Measurements from ENCODE around the gene ZNF280B.
"Not testable (repeated sequence)": the region's sequence is repeated elsewhere in the genome, so short reads cannot be mapped to it uniquely, and the experiment has no call there.

ZNF280B gene

DNA sequence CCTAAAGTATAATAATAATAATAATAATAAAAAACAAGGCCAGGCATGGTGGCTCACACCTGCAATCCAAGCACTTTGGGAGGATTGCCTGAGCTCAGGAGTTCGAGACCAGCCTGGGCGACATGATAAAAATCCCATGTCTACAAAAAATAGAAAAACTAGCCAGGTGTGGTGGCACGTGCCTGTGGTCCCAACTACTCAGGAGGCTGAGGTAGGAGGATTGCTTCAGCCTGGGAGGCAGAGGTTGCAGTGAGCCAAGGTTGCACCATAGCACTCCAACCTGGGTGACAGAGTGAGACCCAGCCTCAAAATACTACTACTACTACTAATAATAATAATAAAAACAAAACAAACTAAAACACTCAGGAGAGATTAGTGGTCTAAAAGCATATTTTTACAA lies 27.1 kb upstream of the ZNF280B start:
- DNase-seq (ENCODE audit: low read depth), result no peak

DNA sequence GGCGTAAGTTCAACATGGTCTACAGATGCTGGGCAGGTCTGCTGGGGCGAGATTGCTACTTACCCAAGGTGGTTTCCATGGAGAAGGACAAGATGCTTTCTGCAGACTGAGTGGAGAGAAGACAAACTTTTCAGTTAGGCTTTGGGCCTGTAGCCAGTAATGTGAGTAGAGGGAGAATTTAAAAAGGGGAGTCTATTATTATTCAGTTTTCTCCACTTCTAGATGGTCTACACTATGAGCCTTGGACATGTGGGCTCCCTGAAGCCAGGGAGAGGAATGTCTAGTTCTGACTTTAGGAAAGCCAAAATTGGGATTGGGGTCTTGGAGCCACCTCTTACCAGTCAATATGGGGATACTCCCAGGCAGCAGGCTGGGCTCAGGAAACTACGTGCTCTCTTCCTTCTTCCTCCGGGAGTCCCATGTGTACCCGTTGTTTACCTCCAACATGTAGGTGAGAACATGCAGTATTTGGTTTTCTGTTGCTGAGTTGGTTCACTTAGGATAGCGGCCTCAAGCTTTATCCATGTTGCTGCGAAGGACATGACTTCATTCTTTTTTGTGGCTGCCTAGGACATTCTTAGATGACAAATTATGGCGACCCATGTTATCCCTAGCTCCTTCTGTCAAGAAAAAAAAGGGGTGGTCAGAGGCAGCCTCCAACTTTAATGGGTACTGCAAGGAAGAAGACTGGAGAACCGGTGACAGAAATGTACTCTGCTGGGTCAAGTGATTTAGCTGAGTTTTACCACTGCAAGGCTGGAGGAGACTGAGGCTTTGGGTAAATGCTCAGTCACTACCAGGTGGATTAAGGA lies 26.3 kb upstream of the ZNF280B start:
- DNase-seq (ENCODE audit: low read depth), result no peak

DNA sequence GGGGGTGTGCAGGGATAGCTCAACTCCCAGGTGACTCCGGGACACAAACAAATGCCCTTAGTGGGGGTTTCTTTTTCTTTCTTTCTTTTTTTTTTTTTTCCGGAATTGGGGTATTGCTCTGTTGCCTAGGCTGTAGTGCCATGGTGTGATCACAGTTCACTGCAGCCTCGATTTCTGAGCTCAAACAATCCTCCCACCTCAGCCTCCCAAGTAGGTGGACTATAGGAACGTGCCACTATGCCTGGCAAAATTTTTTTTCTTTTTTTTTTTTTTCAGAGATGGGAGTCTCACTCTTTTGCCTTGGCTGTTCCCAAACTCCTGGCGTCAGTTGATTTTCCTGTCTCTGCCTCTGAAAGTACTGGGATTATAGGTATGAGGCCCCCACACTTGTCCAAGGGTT lies 25.3 kb upstream of the ZNF280B start:
- no peak for DNase-seq (ENCODE audit: low read depth)

DNA sequence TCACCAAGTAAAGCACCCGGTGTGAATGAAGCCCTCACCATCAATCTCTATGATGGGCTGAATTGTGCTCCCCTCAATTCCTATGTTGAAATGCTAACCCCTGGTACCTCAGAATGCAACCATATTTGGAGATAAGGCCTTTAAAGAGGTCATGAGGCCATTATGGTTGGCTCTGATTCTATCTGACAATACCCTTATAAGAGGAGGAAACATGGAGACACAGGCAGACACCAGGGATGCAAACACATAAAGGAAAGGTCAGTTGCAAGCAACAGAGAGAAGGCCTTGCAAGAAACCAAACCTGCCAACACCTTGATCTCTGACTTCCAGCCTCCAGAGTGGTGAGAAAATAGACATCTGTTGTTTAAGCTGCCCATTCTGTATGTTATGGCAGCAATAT lies 24.9 kb upstream of the ZNF280B start:
- DNase-seq (ENCODE audit: low read depth), result no peak

DNA sequence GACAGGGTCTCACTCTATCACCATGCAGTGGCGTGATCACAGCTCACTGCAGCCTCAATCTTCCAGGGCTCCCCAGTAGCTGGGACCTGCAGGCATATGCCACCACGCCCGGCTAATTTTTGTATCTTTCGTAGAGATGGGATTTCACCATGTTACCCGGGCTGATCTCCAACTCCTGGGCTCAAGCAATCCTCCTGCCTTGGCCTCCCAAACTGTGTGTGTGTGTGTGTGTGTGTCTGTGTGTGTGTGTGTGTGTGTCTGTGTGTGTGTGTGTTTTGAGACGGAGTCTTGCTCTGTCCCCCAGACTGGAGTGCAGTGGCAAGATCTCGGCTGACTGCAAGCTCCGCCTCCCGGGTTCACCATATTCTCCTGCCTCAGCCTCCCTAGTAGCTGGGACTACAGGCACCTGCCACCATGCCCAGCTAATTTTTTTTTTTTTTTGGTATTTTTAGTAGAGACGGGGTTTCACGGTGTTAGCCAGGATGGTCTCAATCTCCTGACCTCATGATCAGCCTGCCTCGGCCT lies 24.1 kb upstream of the ZNF280B start:
- not testable (repeated sequence) for DNase-seq (ENCODE audit: low read depth)

DNA sequence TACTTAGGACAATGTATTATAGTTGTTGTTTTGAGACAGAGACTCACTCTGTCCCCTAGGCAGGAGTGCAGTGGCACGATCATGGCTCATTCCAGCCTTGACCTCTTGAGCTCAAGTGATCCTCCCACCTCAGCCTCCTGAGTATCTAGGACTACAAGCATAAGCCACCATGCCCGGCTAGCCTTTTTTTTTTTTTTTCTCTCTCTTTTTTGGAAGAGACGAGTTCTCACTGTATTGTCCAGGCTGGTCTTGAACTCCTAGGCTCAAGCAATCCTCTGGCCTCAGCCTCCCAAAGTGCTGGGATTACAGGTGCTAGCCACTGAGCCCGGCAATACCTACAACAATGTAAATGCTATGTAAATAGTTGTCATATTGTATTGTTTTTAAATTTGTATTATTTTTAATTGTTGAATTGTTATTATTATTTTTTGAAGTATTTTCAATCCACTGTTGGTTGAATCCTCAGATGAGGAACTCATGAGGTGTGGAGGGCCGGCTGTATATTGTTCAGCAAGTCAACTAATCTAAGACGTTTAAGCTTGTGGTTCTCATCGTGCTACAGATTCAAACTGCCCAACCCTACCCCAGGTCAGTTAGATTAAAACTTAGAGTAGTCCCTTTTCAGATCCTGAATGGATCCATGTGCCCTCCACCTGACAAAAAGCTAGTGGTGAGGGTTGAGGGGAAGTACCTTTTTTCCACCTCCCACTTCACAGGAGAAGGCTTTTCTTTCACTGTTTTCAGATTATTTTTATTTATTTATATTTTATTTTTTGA lies 23.4 kb upstream of the ZNF280B start:
- no peak for DNase-seq (ENCODE audit: low read depth)

DNA sequence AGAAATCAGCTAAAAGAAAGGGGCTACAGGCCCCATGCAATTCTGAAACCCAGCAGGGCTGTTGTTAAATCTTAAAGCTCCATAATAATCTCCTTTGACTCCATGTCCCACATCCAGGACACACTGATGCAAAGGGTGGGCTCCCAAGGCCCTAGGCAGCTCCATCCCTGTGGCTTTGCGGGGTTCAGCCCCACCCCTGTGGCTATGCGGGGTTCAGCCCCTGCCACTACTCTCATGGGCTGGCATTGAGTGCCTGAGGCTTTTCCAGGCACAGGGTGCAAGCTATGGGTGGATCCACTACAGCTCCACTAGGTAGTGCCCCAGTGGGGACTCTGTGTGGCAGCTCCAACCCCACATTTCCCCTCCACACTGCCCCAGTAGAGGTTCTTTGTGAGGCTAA lies 20.2 kb upstream of the ZNF280B start:
- DNase-seq (ENCODE audit: low read depth), result no peak

DNA sequence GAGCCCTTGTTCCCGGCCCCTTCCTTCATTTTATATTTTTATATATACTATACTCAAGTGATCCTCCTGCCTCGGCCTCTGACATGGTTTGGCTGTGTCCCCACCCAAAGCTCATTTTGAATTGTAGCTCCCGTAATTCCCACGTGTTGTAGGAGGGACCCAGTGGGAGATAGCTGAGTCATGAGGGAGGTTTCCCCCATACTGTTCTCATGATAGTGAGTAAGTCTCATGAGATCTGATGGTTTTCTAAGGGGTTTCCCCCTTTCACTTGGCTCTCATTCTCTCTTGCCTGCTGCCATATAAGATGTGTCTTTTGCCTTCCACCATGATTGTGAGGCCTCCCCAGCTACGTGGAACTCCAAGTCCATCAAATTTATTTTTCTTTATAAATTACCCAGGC lies 18.8 kb upstream of the ZNF280B start:
- no peak for DNase-seq (ENCODE audit: low read depth)

DNA sequence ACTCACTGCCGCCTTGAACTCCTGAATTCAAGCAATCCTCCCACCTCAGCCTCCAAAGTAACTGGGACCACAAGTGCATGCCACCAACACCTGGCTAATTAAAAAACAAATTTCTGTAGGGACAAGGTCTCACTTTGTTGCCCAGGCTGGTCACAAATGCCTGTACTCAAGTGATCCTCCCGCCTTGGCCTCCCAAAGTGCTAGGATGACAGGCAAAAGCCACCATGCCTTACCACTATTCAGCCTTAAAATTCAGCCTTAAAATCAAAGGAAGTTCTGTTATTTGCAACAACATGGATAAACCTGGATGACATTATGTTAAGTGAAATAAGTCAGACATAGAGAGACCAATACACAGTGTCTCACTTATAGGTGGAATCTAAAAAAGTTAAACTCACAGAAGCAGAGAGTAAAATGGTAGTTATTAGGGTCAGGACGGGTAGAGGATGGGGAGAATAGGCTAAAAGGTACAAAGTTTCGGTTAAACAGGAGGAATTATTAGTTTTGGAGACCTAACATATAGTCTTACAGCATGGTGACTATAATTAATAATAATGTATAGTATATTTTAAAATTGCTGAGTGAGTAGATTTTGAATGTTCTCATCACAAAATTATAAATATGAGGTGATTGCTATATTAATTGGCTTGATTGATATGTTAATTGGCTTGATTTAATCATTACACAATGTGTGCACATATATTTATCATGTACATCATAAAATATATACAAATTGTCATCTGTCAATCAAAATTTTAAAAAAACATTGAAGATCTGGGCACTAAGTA lies 17.8 kb upstream of the ZNF280B start:
- no peak for DNase-seq (ENCODE audit: low read depth)

DNA sequence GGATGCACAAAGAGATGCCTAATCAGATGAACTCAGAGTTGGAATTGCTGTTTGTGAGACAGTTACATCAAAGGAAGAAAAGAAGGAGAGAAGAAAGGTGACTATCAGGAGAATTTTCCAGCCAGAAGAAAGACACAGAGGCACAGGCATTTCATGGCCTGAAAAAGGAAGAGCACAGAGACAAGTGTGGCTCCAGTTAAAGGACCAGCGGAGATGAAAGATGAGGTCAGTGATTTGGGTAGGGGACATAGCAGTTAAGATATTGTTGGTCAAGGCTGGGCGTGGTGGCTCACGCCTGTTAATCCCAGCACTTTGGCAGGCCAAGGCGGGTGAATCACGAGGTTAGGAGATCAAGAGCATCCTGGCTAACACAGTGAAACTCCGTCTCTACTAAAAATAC lies 15.0 kb upstream of the ZNF280B start:
- DNase-seq (ENCODE audit: low read depth), result no peak

DNA sequence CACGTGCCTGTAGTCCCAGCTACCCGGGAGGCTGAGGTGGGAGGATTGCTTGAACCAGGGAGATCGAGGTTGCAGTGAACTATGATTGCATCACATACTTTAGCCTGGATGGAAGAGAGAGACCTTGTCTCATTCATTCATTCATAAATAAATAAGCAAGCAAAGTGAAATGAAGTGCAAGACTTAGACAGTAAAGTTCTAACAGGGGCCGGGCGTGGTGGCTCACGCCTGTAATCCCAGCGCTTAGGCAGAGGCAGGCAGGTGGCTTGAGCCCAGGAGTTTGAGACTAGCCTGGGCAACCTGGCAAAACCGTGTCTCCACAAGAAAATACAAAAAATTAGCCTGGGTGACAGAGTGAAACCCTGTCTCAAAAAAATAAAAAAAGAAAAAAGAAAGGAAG lies 13.1 kb upstream of the ZNF280B start:
- no peak for DNase-seq (ENCODE audit: low read depth)

DNA sequence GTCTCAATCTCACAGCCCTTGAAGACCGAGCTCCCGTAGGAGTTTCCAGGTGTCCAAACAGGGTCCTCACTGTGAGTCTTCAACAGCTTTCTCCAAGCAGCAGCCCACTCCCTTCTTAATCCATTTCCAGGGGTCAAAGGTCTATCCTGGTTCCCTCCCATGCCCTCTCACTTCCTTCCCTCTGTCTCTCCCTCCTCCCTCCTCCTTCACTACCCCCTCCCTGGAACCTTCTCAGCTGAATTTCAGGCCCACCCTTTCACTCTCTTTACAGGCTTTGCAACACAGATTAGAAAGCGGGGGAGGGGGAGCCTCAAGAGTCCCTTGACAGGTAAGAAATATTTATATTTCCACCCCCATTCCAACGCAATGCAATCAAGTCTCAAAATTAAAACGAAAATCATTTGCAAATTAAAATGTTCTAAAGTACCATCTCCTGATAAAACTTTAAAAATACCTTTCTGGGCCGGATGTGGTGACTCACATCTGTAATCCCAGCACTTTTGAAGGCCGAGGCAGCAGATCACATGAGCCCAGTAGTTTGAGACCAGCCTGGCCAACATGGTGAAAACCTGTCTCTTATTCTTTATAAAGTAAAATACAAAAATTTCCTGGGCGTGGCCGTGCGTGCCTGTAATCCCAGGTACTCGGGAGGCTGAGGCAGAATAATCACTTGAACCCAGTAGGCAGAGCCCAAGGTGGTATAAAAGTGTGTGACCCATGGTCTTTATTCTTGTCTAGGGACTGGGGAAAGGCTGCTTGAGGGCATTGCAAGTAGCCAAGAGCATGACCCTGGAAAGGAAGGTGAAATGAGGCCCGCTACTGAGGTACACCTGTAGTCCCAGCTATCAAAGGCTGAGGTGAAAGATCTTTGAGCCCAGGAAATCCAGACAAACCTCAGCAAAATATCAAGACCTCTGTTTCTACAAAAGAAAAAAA lies 12.4 kb upstream of the ZNF280B start:
- peak; percentile 0 for DNase-seq (ENCODE audit: low read depth)

DNA sequence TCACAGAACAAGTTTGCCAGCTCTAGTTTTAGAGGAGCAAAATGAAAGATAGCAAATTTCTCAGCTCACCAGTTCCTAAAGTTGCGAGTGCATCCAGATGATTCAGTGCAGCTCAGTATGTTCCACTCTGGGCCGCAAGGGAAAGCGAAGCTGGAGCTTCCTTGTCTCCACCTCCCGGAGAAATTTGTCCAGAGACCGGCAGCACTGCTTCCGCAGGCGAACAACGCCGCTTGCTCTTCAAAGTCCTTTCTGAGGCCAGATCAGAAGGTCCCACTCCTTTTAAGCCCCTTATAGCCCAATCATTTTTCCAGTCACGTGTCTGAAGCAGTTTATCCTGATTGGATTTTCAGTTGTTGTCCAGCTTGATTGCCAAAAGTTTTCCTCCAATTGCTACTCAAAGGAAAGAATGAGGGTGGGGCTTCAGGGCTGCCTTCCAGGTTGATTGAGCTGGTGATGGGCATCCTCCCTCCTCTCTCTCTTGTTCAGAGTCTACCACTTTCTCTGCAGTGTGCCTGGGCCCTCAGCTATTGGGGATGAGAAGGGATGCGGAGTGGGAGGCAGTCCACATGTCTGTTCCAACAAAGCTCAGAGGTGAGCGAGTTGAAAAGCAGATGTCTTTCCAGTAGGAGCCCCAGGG lies 11.6 kb upstream of the ZNF280B start, which contains the start of gene ZNF280A:
Gene ZNF280A, minus strand, starts transcription at position 251 of the 637 bp plus-strand sequence. CDS start 4,640 bp downstream, outside the sequence.
- DNase-seq (ENCODE audit: low read depth), result no peak

DNA sequence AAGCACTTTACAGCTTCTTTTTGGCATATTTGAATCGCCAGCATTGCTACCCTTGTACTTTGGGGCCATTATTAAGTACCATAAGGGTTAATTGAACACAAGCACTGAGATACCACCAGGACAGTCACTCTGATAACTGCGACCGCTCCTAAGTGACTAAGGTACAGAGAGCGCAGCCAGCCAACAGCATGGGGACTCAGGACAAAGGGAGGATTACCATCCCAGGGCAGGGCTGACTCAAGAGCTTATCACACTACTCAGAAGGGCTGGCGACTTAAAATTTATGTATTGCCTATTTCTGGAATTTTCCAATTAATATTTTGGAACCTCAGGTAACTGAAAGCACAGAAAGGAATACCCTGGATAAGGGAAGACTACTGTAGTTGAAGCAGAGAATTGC lies 11.0 kb upstream of the ZNF280B start:
- DNase-seq (ENCODE audit: low read depth), result no peak

DNA sequence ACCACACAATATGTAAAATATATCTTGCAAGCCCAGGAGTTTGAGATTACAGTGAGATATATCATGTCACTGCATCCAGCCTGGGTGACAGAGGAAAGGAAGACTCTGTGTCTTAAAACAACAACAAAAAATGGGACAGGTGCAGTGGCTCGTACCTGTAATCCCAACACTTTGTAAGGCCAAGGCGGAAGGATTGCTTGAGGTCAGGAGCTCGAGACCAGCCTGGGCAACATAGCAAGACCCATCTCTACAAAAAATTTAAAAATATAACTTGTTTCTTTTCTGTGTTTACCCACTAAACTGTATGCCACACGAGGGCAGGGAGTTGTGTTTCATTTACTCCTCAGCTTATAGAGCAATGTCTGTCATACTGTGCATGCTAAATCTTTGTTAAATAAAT lies 8.4 kb upstream of the ZNF280B start:
- no peak for DNase-seq (ENCODE audit: low read depth)

DNA sequence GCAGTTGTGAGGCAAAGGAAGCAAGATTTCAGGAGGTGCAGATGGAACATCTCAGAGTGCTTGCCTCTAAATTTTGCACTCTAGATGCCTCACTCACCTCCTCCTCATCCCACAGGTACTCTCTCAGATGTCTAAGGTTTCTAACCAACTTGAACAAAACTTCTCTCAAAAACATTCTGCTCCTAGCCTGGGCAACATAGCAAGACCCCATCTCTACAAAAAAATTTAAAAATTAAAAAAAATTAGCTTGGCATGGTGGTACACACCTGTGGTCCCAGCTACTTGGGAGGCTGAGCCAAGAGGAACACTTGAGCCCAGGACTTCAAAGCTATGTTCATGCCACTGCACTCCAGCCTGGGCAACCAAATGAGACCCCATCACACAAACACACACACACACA lies 7.3 kb upstream of the ZNF280B start:
- DNase-seq (ENCODE audit: low read depth), result no peak

DNA sequence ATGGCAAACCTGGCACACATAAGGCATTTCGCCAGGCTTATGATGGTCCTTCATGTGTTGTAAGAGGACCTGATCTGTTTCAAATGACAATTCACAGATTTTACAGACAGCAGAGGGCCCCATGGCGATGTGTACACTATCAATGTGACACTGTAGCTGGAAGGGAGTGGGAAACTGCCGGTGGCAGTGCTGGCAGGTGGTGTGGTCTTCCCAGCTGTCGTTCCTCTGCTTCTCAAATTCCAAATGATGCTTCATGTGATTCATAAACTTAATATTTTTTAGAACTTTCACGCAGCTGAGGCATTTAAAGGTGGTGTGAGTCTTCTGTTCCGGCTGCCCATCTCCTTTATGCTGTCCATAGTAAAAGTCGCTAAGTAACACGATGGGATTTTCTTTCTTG lies 5.9 kb upstream of the ZNF280B start:
- not testable (repeated sequence) for DNase-seq (ENCODE audit: low read depth)

DNA sequence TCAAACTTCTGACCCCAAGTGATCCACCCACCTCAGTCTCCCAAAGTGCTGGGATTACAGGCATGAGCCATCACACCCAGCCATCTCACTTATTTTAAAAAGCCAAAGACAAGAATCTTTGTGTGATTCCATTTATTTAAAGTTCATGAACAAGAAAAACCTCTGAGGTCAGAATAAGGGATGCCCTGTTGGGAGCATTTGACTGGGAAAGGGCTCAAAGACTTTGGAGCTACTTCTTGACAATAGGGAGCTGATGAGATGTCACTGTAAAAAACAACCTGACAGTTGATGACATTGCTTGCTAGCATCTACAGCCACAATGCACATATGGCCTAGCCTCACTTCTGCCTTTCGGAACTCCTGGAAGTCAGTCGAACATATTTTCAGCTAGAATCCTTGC lies 5.1 kb upstream of the ZNF280B start:
- no peak for DNase-seq (ENCODE audit: low read depth)

DNA sequence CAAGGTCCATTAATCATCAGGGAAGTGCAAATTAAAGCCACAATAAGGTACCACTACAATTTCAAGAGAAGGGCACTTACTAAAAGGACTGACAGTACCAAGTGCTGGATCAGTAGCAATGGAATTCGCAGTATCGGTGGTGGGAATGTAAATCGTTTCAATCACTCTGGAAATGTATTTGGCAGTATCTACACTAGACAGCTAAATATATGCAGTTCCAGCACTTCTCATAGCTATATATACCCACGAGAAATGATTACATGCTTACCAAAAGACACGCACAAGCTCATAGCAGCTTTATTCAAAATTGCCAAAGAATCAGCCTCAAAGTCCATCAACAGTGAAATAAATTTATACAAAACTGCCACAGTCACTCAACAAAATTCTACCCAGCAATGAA lies 4.4 kb upstream of the ZNF280B start:
- no peak for DNase-seq (ENCODE audit: low read depth)

DNA sequence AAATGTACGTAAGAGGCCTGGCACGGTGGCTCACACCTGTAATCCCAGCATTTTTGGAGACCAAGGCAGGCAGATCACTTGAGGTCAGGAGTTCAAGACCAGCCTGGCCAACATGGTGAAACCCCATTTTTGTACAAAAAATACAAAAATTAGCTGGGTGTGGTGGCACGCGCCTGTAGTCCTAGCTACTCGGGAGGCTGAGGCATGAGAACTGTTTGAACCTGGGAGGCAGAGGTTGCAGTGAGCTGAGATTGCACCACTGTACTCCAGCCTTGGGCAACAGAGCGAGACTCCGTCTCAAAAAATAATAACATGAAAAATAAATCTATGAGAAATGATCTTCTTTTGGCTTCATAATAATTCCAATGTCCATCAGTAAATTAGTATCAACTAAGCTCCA lies 2.3 kb upstream of the ZNF280B start:
- not testable (repeated sequence) for DNase-seq (ENCODE audit: low read depth)

DNA sequence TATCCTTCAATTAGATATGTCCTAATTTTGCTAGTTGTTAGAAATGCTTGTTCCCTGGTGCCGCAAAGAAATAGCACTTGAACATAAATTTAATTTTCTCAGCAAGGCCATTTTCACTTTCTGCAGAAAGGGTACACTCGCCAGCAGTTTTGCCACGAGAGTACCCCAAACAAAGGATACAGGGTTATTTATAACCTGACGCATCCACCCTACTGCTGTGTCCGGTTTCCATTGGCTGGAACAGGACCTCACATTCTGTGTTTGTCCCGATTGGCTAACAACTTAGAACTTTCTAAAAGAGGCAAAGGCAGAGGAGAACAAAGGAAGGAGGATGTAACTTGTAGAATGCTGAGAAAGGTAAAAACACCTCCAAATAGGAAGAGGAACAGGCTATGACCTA lies 1.4 kb upstream of the ZNF280B start:
- DNase-seq (ENCODE audit: low read depth), result not testable (repeated sequence)

All from ELR (cell line).